Glomerular visceral epithelial cell (primary cell): ENCODE results near the gene HP.

Source experiments
- DNase-seq: peaks from one replicate; pipeline ENCODE4 v3.0.0-alpha.2; 2016; ENCODE audit errors: extremely low spot score

HP gene

GRCh38 chr16:72091217-72091616, 36.9 kb downstream of the HP start:
- DNase-seq: no peak

GRCh38 chr16:72092832-72093447, 38.6 kb downstream of the HP start:
- DNase-seq: peak; percentile 60

- peak; percentile 97 for DNase-seq
Observed at GRCh38 chr16:72093448-72094265, 39.4 kb downstream of the HP start, which contains the start of the genes DHX38 and TXNL4B. Gene DHX38, plus strand, starts transcription at chr16:72093847. Its CDS starts 2,311 bp downstream, at chr16:72096158. Gene TXNL4B, minus strand, starts transcription at chr16:72093620. Its CDS starts 2,871 bp downstream, at chr16:72090749.

GRCh38 chr16:72094266-72094610, 39.9 kb downstream of the HP start:
- DNase-seq: no peak

GRCh38 chr16:72098936-72099335, 44.6 kb downstream of the HP start:
- DNase-seq: no peak

- peak; percentile 59 for DNase-seq
Observed at GRCh38 chr16:72099377-72099818, 45.1 kb downstream of the HP start.

GRCh38 chr16:72101195-72101594, 46.9 kb downstream of the HP start:
- DNase-seq: no peak

GRCh38 chr16:72104905-72105304, 50.6 kb downstream of the HP start:
- no peak for DNase-seq

- DNase-seq: no peak
Observed at GRCh38 chr16:72105978-72106377, 51.7 kb downstream of the HP start.

- DNase-seq: no peak
Observed at GRCh38 chr16:72107371-72107770, 53.1 kb downstream of the HP start.

GRCh38 chr16:72108353-72109102, 54.2 kb downstream of the HP start:
- DNase-seq: no peak

- DNase-seq: no peak
Observed at GRCh38 chr16:72109300-72109699, 55.0 kb downstream of the HP start.

GRCh38 chr16:72109966-72110530, 55.7 kb downstream of the HP start:
- no peak for DNase-seq
